Activated CD8-positive, alpha-beta memory T cell treated with anti-CD3 and anti-CD28 coated beads, Interleukin-2, amount 10 ng/mL, durations not matched to agents 7 days and 5 days (primary cell): ENCODE measurements around the gene CCND3. TPM values are rescaled to one million over a fixed set of nuclear protein-coding genes. Genes with fewer than 3 reads are reported as not detected.

Experiments used
- total RNA-seq, 2 experiments: library from RNA; stranded (reverse); gene quantifications; one replicate each; pipeline ENCODE4 v1.2.3, GENCODE V29; 2021

CCND3 gene
- total RNA-seq, 2 experiments from 2014 or later, result 333 to 502 TPM

Other genes starting within 250 kb of the CCND3 start
- 10 to 100 TPM; 14.5 to 15.8 TPM for gene TFEB, start 206.2 kb downstream of the CCND3 start, total RNA-seq
- gene PGC, start 194.4 kb downstream of the CCND3 start, total RNA-seq, result not detected
- 1 to 10 TPM; 4.8 to 6.2 TPM for gene FRS3, start 161.9 kb downstream of the CCND3 start, total RNA-seq
- not detected for gene PRICKLE4, start 161.0 kb downstream of the CCND3 start, total RNA-seq
- 100 to 1,000 TPM; 161 to 219 TPM for gene TOMM6, start 154.1 kb downstream of the CCND3 start, total RNA-seq
- 1 to 10 TPM; 7.7 to 9.1 TPM for gene USP49, start 46.4 kb downstream of the CCND3 start, total RNA-seq
- 10 to 100 TPM; 21.9 to 25.6 TPM for gene MED20, start 20.7 kb downstream of the CCND3 start, total RNA-seq
- gene BYSL, start 20.3 kb downstream of the CCND3 start, total RNA-seq, result 10 to 100 TPM; 33.1 to 48.5 TPM
- gene TAF8, start 108.7 kb upstream of the CCND3 start, total RNA-seq, result 10 to 100 TPM; 50.9 to 53.2 TPM
- gene C6orf132, start 200.8 kb upstream of the CCND3 start, total RNA-seq, result under 1 TPM; 0.16 to 0.18 TPM
- gene GUCA1A, start 231.6 kb upstream of the CCND3 start, total RNA-seq, result not detected